ENCODE data around the gene TNIP3. TPM values are rescaled to one million over a fixed set of nuclear protein-coding genes. Genes with fewer than 3 reads are reported as not detected.

TNIP3 gene
- total RNA-seq, 2 donors from 2014 or later = not detected

DNA sequence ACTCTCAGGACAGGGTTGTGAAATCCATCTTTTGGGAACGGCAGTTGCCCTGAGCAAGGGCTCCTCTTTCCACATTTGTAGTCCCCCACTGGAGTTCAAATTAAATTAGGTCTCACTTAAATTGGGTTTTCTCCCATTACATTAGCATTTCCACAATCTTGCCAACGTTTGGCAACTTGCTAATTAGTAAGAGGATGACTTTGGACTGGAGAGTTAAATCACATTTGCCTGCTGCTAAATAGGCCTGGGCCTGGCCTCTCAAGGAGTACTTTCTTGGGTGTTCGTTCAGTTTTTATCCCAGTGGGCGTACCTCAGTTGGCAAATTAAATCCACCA is 33.8 kb downstream of the TNIP3 start:
- H3K4me3 ChIP-seq = no peak overlapping the region
- no peaks in the 10 kb centered on the region for H3K4me1 ChIP-seq
- H3K36me3 ChIP-seq = no peaks in the 10 kb centered on the region
- H3K27me3 ChIP-seq = no peaks in the 10 kb centered on the region
- TF ChIP-seq, protein P1, sequence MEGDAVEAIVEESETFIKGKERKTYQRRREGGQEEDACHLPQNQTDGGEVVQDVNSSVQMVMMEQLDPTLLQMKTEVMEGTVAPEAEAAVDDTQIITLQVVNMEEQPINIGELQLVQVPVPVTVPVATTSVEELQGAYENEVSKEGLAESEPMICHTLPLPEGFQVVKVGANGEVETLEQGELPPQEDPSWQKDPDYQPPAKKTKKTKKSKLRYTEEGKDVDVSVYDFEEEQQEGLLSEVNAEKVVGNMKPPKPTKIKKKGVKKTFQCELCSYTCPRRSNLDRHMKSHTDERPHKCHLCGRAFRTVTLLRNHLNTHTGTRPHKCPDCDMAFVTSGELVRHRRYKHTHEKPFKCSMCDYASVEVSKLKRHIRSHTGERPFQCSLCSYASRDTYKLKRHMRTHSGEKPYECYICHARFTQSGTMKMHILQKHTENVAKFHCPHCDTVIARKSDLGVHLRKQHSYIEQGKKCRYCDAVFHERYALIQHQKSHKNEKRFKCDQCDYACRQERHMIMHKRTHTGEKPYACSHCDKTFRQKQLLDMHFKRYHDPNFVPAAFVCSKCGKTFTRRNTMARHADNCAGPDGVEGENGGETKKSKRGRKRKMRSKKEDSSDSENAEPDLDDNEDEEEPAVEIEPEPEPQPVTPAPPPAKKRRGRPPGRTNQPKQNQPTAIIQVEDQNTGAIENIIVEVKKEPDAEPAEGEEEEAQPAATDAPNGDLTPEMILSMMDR (IDR thresholded peaks at IDR 0.05) = no peak
- H3K27ac ChIP-seq = no peak overlapping the region
- no peak for DNase-seq (ENCODE audit: low spot score)
- H3K9me3 ChIP-seq = no peaks in the 10 kb centered on the region

DNA sequence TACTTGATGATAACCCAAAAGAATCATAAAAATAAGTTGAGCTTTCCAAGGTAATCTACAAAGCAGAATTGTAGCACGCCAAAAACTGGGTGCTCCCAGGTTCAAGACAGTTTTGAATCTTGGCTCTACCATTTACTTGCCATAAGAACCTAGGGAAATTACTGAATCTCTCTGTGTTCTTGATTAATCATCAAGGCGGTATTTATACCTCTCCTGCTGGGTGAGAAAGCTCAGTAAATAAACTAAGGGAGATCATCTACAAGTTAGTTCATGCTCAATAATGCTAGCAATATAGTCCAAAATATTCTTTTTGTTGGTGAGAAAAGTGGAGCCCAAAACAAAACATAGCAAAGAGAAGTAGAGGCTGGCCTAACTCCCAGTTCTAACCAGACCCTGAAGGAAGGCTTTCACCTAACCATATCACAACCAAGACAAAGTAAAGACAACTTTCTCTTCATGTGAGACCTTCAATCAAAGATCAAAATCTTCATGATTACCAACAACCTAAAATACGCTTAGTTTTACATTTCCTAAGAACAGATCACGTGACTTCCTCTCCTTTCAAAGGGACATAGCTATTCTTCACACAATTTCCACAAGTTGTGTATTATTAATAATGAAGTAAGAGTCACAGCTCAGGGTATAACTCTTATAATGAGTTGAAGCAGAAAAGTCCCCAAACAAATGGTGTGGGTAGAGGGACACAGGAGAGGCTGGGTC is 34.4 kb downstream of the TNIP3 start:
- H3K27me3 ChIP-seq = no peaks in the 10 kb centered on the region
- H3K4me3 ChIP-seq = no peak overlapping the region
- no peaks in the 10 kb centered on the region for H3K9me3 ChIP-seq
- H3K27ac ChIP-seq = no peak overlapping the region
- H3K36me3 ChIP-seq = no peaks in the 10 kb centered on the region
- DNase-seq (ENCODE audit: low spot score) = no peak
- TF ChIP-seq, protein P1 (IDR thresholded peaks at IDR 0.05) = no peak
- H3K4me1 ChIP-seq = no peaks in the 10 kb centered on the region

DNA sequence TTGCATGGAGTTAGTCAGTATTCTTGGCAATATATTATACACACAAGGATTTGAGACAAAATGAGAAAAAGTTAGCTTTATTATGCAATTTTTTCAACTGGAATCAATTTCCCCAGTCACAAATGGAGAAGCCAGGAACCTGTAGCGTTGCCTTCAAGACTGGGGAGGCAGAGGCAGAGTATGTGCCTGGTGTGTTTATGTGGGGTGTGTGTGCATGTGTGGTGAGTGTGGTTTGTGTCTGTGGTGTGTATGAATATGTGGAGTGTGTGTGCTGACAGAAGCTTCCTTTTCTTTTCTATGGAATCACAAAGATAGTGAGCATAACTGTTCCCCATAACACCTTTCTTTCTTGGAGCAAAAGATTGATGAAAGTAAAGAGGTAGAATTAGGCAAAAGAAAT is 37.0 kb downstream of the TNIP3 start:
- H3K27ac ChIP-seq = no peak overlapping the region
- no peak overlapping the region for H3K4me3 ChIP-seq
- TF ChIP-seq, protein P1 (IDR thresholded peaks at IDR 0.05) = no peak
- no peak for DNase-seq (ENCODE audit: low spot score)
- H3K4me1 ChIP-seq = no peaks in the 10 kb centered on the region
- H3K27me3 ChIP-seq = no peaks in the 10 kb centered on the region
- H3K36me3 ChIP-seq = no peaks in the 10 kb centered on the region
- no peaks in the 10 kb centered on the region for H3K9me3 ChIP-seq

DNA sequence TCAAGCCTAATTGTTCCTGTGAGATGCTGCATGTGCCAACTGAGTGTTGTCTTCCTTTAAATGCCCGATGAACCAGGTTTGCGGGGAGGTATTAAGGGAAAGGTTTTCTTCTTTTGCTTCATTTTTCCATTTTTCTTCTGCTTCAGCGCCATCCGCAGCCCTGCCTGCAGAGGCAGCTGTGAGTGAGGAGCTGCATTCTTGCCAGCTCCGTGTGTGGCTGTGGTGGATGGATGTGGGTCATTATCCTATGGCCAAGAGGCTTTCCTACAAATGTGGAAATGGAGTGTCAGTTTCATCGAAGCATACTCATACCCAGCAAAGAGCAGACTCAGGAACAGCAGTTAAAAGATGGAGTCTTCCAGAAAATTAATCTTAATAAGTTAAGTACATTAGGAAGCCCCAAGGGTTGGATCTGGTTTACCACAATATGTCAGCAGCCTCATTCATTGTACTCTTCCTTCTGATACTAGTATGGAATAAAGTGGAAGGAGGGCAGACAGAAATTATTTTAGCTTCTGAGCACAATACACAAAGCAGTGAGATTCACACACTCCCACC is 37.6 kb downstream of the TNIP3 start:
- H3K4me1 ChIP-seq = no peaks in the 10 kb centered on the region
- H3K36me3 ChIP-seq = no peaks in the 10 kb centered on the region
- no peaks in the 10 kb centered on the region for H3K27me3 ChIP-seq
- TF ChIP-seq, protein P1 (IDR thresholded peaks at IDR 0.05) = no peak
- H3K4me3 ChIP-seq = no peak overlapping the region
- H3K27ac ChIP-seq = no peak overlapping the region
- H3K9me3 ChIP-seq = no peaks in the 10 kb centered on the region
- no peak for DNase-seq (ENCODE audit: low spot score)

DNA sequence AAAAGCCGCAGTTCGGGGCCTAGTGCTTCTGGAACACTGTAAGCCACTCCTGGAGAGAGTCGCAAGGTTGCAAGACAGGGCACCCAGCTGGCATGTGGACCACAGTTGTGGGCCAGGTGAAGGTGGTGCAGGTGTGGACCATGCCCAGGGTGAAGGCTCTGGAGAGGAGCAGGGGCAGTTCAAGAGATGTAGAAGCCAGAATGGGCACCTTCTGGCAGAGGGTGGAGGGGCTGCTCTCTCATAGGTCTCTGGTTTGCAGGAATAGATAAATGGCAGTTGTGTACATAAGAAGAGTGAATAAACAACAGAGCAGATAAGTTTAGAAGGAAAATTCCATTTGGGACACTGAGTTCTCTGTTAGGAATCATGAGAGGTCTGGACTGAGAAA is 38.6 kb downstream of the TNIP3 start:
- no peak overlapping the region for H3K4me3 ChIP-seq
- H3K27ac ChIP-seq = no peak overlapping the region
- H3K9me3 ChIP-seq = no peaks in the 10 kb centered on the region
- H3K36me3 ChIP-seq = no peaks in the 10 kb centered on the region
- no peaks in the 10 kb centered on the region for H3K27me3 ChIP-seq
- no peaks in the 10 kb centered on the region for H3K4me1 ChIP-seq
- TF ChIP-seq, protein P1 (IDR thresholded peaks at IDR 0.05) = no peak
- no peak for DNase-seq (ENCODE audit: low spot score)

DNA sequence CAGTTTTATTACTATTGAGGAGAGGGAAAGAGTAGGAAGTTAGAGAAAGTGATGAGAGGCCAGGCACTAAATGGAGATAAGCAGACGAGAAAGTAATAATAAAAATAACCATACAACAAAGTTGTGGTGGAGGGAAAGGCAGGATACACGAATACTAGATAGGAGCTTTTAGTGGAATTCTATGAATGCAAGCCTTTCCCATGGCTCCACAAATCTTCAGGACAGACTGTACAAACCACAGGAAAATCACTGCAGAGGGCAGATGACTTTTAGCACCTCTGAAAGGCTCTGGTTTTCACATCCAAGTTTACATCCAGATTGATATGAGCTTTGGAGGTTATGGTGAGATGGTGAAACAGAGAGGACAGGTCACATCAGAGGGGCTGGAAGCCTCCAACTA is 41.5 kb downstream of the TNIP3 start:
- TF ChIP-seq, protein P1 (IDR thresholded peaks at IDR 0.05) = no peak
- Histone ChIP-seq H3K27ac (no peak overlapping the region), H3K27me3 (no peaks in the 10 kb centered on the region), H3K4me1 (no peaks in the 10 kb centered on the region), H3K4me3 (no peak overlapping the region), H3K36me3 (no peaks in the 10 kb centered on the region), H3K9me3 (no peaks in the 10 kb centered on the region)
- no peak for DNase-seq (ENCODE audit: low spot score)
